Upper lobe of left lung (tissue), 4 donors: ENCODE data around the gene MAP3K6.

ENCODE experiments used
- CTCF ChIP-seq, 6 experiments: fragments of 450-650 bp in 4 of 6; fragments of 200-600 bp in 2 of 6; sonication (generic) in 2 of 6; IDR thresholded peaks; one replicate each; pipeline ENCODE4 v1.5.1; 2016 to 2019; ENCODE audit warnings: antibody characterized with exemption in 6 of 6
- EP300 ChIP-seq, 4 donors: sonication (generic); formaldehyde crosslinking; IDR thresholded peaks; one replicate each; pipeline ENCODE4 v1.5.1; 2017; ENCODE audit warnings: antibody characterized with exemption in 4 of 4, control low read depth in 2 of 4
- POLR2A ChIP-seq, 4 donors: fragments of 450-650 bp; IDR thresholded peaks; one replicate each; pipeline ENCODE4 v1.5.1; 2016 to 2017; ENCODE audit warnings: antibody characterized with exemption in 4 of 4, mild to moderate bottlenecking in 2 of 4
- POLR2AphosphoS5 ChIP-seq, 2 donors: sonication (generic); formaldehyde crosslinking; IDR thresholded peaks; one replicate each; pipeline ENCODE4 v1.5.1; 2017; ENCODE audit warnings: antibody characterized with exemption in 2 of 2

- TF ChIP-seq CTCF (IDR thresholded peaks at IDR 0.05) (no peak), POLR2A (IDR thresholded peaks at IDR 0.05) (no peak), EP300 (IDR thresholded peaks at IDR 0.05) (no peak), POLR2AphosphoS5 (IDR thresholded peaks at IDR 0.05) (no peak)
Observed at GRCh38 chr1:27314737-27315136, 52.0 kb downstream of the MAP3K6 start.
